Brain microvascular endothelial cell (primary cell): ENCODE results near the gene PDCD1LG2.

Experiments
- DNase-seq: peaks from one replicate; pipeline ENCODE4 v3.0.0-alpha.2; 2020
- H3K27ac ChIP-seq: fragments of 250-450 bp; sonication (Bioruptor Pico); 2 replicates; pipeline ENCODE4 v1.5.1; 2020; ENCODE audit warnings: mild to moderate bottlenecking, moderate library complexity
- H3K27me3 ChIP-seq: fragments of 250-450 bp; sonication (Bioruptor Pico); replicated peaks from 2 replicates; pipeline ENCODE4 v1.5.1; 2020; ENCODE audit warnings: mild to moderate bottlenecking
- H3K36me3 ChIP-seq: fragments of 250-450 bp; sonication (Bioruptor Pico); replicated peaks from 2 replicates; pipeline ENCODE4 v1.5.1; 2020; ENCODE audit warnings: mild to moderate bottlenecking
- H3K4me3 ChIP-seq: 2 replicates; pipeline ENCODE4 v1.5.1; 2011; ENCODE audit warnings: low read depth, mild to moderate bottlenecking, control low read depth, low read length, moderate library complexity
- in situ Hi-C: cut with HindIII; loops from 2 replicates; pipeline ENCODE4 v1.10.0; 2017; ENCODE audit warnings: low sequenced_read_pairs, low pct_ligation_motif_present
- TF ChIP-seq, protein P1 (sequence below): IDR thresholded peaks from 2 replicates; pipeline ENCODE4 v1.5.1; 2011; ENCODE audit warnings: low read depth, mild to moderate bottlenecking, moderate library complexity, low read length, control low read depth, inconsistent platforms; ENCODE audit errors: missing control alignments

Gene PDCD1LG2

DNA sequence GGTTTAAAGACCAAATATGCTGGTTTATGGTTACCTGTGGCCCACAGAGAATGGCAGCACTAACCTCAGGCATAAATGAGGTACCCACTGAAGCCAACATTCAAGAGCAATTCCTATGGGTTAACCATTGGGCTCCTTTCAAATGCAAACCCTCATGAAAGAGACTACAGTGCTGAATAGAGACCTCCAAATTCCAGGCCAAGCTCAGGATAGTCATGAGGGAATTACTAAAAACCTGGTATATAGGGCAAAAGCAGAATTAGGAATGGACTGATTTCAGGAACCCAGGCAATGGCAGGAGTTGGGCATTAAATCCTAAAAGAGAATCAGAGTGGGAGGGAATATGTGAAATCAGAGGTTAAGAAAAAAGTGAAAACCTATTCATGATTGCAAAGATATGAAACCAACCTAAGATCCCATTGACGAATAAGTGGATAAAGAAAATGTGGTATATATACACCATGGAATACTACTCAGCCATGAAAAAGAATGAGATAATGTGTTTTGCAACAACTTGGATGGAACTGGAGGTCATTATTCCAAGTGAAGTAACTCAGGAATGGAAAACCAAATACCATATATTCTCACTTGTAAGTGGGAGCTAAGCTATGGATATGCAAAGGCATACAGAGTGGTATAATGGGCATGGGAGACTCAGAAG is 51.6 kb downstream of the PDCD1LG2 start:
- Histone ChIP-seq H3K36me3 (peaks cover 2% of the 10 kb centered on the region), H3K27ac (no peak overlapping the region), H3K27me3 (no peaks in the 10 kb centered on the region), H3K4me3 (no peak overlapping the region)
- in situ Hi-C loops, result no loop called here
- TF ChIP-seq, protein P1, sequence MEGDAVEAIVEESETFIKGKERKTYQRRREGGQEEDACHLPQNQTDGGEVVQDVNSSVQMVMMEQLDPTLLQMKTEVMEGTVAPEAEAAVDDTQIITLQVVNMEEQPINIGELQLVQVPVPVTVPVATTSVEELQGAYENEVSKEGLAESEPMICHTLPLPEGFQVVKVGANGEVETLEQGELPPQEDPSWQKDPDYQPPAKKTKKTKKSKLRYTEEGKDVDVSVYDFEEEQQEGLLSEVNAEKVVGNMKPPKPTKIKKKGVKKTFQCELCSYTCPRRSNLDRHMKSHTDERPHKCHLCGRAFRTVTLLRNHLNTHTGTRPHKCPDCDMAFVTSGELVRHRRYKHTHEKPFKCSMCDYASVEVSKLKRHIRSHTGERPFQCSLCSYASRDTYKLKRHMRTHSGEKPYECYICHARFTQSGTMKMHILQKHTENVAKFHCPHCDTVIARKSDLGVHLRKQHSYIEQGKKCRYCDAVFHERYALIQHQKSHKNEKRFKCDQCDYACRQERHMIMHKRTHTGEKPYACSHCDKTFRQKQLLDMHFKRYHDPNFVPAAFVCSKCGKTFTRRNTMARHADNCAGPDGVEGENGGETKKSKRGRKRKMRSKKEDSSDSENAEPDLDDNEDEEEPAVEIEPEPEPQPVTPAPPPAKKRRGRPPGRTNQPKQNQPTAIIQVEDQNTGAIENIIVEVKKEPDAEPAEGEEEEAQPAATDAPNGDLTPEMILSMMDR, result no peak
- no peak for DNase-seq

DNA sequence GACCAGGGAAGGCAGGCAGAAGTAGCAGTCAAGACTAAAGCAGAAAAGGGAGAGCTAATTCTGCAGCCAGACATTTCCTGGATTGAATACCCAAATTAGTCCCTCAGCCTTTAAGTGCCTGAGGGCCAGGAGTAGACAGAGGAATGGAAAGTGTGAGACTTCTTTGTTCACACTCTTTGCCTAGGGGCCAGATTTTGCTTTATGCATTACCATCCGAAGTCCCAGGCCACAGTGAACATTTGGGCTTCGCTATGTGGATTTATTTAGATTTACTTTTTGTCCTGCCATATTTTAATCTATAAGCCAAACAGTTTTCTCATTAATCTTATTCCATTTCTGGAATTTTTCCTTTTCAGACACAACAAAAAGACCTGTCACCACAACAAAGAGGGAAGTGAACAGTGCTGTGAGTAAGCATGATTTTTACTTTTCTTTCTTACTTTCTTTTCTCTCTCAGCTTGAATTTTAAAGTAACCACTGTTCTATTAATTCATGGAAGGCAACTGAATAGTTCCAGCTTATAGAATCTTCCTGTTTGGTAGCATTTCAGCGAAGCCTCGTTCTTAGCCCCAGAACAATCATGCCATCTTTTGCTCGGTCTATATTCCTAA is 52.6 kb downstream of the PDCD1LG2 start:
- no peak for DNase-seq
- TF ChIP-seq, protein P1, result no peak
- Histone ChIP-seq H3K36me3 (peaks cover 2% of the 10 kb centered on the region), H3K27me3 (no peaks in the 10 kb centered on the region), H3K4me3 (no peak overlapping the region), H3K27ac (no peak overlapping the region)
- in situ Hi-C loops, result no loop called here

DNA sequence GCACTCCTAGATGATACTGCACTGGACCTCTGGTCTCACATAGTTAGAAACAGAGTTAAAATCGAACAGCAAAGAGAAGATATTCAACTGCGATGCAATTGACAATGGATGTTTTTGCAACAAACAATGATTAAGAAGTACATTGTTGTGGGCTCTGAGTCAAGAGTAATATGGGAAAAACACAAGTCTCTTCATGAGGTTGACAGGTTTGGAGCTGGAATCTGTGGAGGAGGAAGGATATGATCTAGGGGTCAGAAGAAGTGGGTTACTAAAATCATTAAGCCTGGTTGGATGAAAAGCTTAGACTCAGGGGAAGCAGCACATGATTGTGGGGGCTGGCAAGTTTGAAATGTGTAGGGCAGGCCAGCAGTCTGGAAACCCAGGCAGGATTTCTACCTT is 53.1 kb downstream of the PDCD1LG2 start:
- no peak for DNase-seq
- in situ Hi-C loops, result no loop called here
- Histone ChIP-seq H3K36me3 (peaks cover 2% of the 10 kb centered on the region), H3K27me3 (no peaks in the 10 kb centered on the region), H3K27ac (no peak overlapping the region), H3K4me3 (no peak overlapping the region)
- TF ChIP-seq, protein P1, result no peak

DNA sequence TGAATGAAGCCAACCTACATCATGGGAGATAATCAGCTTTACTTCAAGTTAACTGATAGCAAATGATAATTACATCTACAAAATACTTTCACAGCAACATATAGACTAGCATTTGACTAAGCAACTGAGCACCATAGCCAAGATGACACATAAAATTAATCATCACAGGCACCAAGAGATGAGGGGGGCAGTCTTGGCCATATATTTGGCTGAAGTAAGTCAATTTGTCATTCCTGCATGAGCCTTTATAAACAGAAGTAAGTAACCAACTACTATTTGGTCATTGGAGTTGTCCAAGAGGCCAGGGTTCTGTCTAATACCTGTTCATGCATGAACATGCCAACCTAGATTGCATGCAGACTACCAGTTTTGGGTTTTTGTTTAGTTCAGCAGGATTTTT is 53.6 kb downstream of the PDCD1LG2 start:
- TF ChIP-seq, protein P1, result no peak
- in situ Hi-C loops, result no loop called here
- Histone ChIP-seq H3K27ac (no peak overlapping the region), H3K27me3 (no peaks in the 10 kb centered on the region), H3K4me3 (no peak overlapping the region), H3K36me3 (peaks cover 2% of the 10 kb centered on the region)
- DNase-seq, result no peak

DNA sequence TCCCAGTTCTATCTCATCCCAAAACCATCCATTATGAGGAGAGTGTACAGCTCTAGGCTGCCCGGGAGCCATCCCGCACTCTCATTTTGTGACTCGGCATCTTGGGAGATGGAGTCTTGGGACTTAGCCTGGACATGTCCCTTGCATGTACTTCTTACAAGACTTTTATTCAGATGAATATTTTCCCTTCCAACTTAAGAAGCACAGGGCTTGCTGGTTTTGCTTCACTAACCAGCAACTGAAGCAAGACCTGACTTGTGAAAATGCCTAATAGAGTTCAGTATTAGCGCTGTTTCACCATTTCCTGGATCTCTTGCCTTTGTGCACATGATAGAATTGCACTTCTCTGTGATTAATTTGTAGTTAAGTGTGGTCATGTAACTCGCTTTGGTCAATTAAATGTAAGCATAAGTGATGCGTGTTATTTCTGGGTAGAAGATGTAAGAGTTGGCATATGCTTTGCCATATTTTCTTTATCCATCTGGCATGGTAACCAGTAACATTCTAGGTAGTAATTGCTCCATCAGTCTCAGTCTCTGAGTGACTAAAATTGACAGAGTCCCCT is 55.8 kb downstream of the PDCD1LG2 start:
- no peaks in the 10 kb centered on the region for H3K27me3 ChIP-seq
- no peak overlapping the region for H3K27ac ChIP-seq
- H3K36me3 ChIP-seq, result peaks cover 2% of the 10 kb centered on the region
- in situ Hi-C loops, result no loop called here
- no peak overlapping the region for H3K4me3 ChIP-seq
- DNase-seq, result no peak
- TF ChIP-seq, protein P1, result no peak
